Panc1 (cell line): ENCODE measurements around the gene POLD1. TPM values are rescaled to one million over a fixed set of nuclear protein-coding genes. Genes with fewer than 3 reads are reported as not detected.

Source experiments
- ATAC-seq: fragments of 200-7000 bp; cut with Tn5 transposase; 2 replicates; pipeline ENCODE4 v1.9.1; 2020; ENCODE audit warnings: mild to moderate bottlenecking, moderate library complexity
- BruUV-seq: library from RNA; stranded (reverse); fragments of 400-500 nt; replicated peaks from 2 replicates; lab custom pipeline; 2021; lab: Mats Ljungman, UMichigan
- CTCF ChIA-PET: fragments of 300-600 bp; sonication (Branson Sonifier 250); formaldehyde crosslinking; loops from one replicate; lab custom pipeline; 2022; ENCODE audit warnings: antibody characterized with exemption; lab: Charles Lee
- POLR2A ChIA-PET: fragments of 300-600 bp; sonication (Branson Sonifier 250); formaldehyde crosslinking; loops from one replicate; lab custom pipeline; 2022; ENCODE audit warnings: antibody characterized with exemption; lab: Charles Lee
- DNase-seq: peaks from one replicate; pipeline ENCODE4 v3.0.0-alpha.2; 2010; ENCODE audit warnings: low read depth, low spot score
- H3K27ac ChIP-seq: 2 replicates; pipeline ENCODE4 v1.5.1; 2011; ENCODE audit warnings: mild to moderate bottlenecking, low read length, inconsistent platforms
- H3K27me3 ChIP-seq: fragments of 200-500 bp; sonication (Bioruptor generic); 2 replicates; pipeline ENCODE4 v1.6.0; 2014; ENCODE audit warnings: low read length, inconsistent platforms; ENCODE audit not compliant: control insufficient read depth, insufficient read depth
- H3K36me3 ChIP-seq: fragments of 200-500 bp; sonication (Bioruptor generic); 2 replicates; pipeline ENCODE4 v1.5.1; 2014; ENCODE audit warnings: inconsistent platforms, mild to moderate bottlenecking, low read length, moderate library complexity; ENCODE audit not compliant: control insufficient read depth, insufficient read depth
- H3K4me1 ChIP-seq: 2 replicates; pipeline ENCODE4 v1.5.1; 2011; ENCODE audit warnings: inconsistent platforms, mild to moderate bottlenecking, low read length, moderate library complexity; ENCODE audit not compliant: control insufficient read depth, insufficient read depth
- H3K4me3 ChIP-seq, 2 experiments: 2 replicates each; pipeline ENCODE4 v1.5.1; 2011 to 2012; ENCODE audit warnings: low read depth in 2 of 2, low read length in 2 of 2, mild to moderate bottlenecking in 2 of 2, inconsistent platforms in 1 of 2, moderate library complexity in 1 of 2
- H3K9me3 ChIP-seq: fragments of 200-500 bp; sonication (Bioruptor generic); 2 replicates; pipeline ENCODE4 v1.5.1; 2014; ENCODE audit warnings: low read depth, mild to moderate bottlenecking, inconsistent platforms, low read length, moderate library complexity; ENCODE audit not compliant: control insufficient read depth, insufficient read depth
- POLR2AphosphoS5 ChIP-seq: IDR thresholded peaks from 2 replicates; pipeline ENCODE4 v1.6.1; 2012; ENCODE audit warnings: mild to moderate bottlenecking, low read depth, low read length, moderate library complexity
- SIN3A ChIP-seq: IDR thresholded peaks from 2 replicates; pipeline ENCODE4 v1.6.1; 2012; ENCODE audit warnings: low read depth, mild to moderate bottlenecking, low read length, moderate library complexity, borderline replicate concordance; ENCODE audit not compliant: insufficient read depth
- TCF7L2 ChIP-seq: IDR thresholded peaks from 2 replicates; pipeline ENCODE4 v1.6.1; 2011; ENCODE audit warnings: mild to moderate bottlenecking, low read depth, low read length, inconsistent platforms
- in situ Hi-C: cut with HindIII; loops from 2 replicates; pipeline ENCODE4 v1.10.0; 2016; ENCODE audit warnings: low sequenced_read_pairs, low pct_unique_long_range_greater_than_20kb
- intact Hi-C: fragments of 100-400 bp; cut with micrococcal nuclease; formaldehyde crosslinking; loops from one replicate; pipeline ENCODE4 v1.10.0; 2022; ENCODE audit not compliant: unreplicated experiment
- total RNA-seq: library from RNA; stranded (reverse); gene quantifications from one replicate; pipeline ENCODE4 v1.2.1, GENCODE V29; 2021; ENCODE audit not compliant: unreplicated experiment
- TF ChIP-seq, protein P1 (sequence below): fragments of 450-650 bp; IDR thresholded peaks from 2 replicates; pipeline ENCODE4 v1.5.1; 2017; ENCODE audit warnings: mild to moderate bottlenecking
- TF ChIP-seq, protein P2 (sequence below), 2 experiments: IDR thresholded peaks; 2 replicates each; pipeline ENCODE4 v1.6.1; 2011 to 2012; ENCODE audit warnings: low read depth in 2 of 2, control low read depth in 1 of 2, low read length in 1 of 2, mild to moderate bottlenecking in 1 of 2, moderate library complexity in 1 of 2; ENCODE audit not compliant: insufficient read depth in 1 of 2

The POLD1 gene
- total RNA-seq, 1 experiment from 2014 or later, result 71.7 TPM

DNA sequence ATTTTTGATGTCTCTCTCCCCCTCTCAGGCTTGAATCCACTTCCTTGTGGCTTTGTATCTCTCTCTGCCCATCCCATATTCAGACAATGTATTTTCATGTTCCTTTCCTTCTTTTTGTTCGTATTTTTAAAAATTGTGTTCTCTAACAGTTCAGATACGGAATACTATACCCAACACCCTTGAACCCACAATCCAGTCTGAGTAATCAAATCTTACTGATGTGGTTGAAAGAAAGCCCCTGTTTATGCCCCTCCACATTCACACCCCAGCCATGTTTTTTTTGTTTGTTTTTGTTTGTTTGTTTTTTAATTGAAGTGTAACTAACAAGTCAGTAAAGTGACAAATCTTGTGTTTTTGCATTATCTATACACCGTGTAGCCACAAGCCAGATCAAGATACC lies 36.0 kb downstream of the POLD1 start:
- Histone ChIP-seq H3K36me3 (no peaks in the 10 kb centered on the region), H3K27me3 (no peaks in the 10 kb centered on the region), H3K4me3 (no peak overlapping the region), H3K27ac (no peak overlapping the region), H3K9me3 (no peaks in the 10 kb centered on the region), H3K4me1 (no peaks in the 10 kb centered on the region)
- no peak for ATAC-seq
- TF ChIP-seq SIN3A (no peak), TCF7L2 (no peak), POLR2AphosphoS5 (no peak)
- TF ChIP-seq, protein P1, sequence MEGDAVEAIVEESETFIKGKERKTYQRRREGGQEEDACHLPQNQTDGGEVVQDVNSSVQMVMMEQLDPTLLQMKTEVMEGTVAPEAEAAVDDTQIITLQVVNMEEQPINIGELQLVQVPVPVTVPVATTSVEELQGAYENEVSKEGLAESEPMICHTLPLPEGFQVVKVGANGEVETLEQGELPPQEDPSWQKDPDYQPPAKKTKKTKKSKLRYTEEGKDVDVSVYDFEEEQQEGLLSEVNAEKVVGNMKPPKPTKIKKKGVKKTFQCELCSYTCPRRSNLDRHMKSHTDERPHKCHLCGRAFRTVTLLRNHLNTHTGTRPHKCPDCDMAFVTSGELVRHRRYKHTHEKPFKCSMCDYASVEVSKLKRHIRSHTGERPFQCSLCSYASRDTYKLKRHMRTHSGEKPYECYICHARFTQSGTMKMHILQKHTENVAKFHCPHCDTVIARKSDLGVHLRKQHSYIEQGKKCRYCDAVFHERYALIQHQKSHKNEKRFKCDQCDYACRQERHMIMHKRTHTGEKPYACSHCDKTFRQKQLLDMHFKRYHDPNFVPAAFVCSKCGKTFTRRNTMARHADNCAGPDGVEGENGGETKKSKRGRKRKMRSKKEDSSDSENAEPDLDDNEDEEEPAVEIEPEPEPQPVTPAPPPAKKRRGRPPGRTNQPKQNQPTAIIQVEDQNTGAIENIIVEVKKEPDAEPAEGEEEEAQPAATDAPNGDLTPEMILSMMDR, result no peak
- TF ChIP-seq, protein P2, sequence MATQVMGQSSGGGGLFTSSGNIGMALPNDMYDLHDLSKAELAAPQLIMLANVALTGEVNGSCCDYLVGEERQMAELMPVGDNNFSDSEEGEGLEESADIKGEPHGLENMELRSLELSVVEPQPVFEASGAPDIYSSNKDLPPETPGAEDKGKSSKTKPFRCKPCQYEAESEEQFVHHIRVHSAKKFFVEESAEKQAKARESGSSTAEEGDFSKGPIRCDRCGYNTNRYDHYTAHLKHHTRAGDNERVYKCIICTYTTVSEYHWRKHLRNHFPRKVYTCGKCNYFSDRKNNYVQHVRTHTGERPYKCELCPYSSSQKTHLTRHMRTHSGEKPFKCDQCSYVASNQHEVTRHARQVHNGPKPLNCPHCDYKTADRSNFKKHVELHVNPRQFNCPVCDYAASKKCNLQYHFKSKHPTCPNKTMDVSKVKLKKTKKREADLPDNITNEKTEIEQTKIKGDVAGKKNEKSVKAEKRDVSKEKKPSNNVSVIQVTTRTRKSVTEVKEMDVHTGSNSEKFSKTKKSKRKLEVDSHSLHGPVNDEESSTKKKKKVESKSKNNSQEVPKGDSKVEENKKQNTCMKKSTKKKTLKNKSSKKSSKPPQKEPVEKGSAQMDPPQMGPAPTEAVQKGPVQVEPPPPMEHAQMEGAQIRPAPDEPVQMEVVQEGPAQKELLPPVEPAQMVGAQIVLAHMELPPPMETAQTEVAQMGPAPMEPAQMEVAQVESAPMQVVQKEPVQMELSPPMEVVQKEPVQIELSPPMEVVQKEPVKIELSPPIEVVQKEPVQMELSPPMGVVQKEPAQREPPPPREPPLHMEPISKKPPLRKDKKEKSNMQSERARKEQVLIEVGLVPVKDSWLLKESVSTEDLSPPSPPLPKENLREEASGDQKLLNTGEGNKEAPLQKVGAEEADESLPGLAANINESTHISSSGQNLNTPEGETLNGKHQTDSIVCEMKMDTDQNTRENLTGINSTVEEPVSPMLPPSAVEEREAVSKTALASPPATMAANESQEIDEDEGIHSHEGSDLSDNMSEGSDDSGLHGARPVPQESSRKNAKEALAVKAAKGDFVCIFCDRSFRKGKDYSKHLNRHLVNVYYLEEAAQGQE (IDR thresholded peaks at IDR 0.05; ENCODE audit: insufficient read depth in 1 of 2, low read depth in 2 of 2, low read length in 1 of 2), result no peak
- no TSS peak for BruUV-seq
- no peak for DNase-seq
- in situ Hi-C loops (no loop called here), intact Hi-C loops (no loop called here)
- ChIA-PET CTCF (no interaction called here), POLR2A (no interaction called here)

DNA sequence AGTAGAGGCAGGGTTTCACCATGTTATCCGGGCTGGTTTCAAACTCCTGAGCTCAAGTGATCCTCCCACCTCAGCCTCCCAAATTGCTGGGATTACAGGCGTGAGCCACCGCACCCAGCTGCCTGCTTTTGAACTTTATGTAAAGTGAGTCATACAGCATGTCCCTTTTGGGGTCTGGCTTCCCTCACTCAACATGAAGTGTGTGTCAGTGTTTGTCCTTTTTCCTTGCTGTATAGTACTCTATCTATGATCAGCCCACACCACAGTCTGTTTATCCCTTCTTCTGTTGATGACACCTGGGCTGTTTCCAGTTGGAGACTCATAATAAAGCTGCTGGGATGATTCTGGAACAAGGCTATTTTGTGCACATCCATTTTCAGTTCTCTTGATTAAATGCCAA lies 36.7 kb downstream of the POLD1 start:
- intact Hi-C loops (no loop called here), in situ Hi-C loops (no loop called here)
- ChIA-PET CTCF (no interaction called here), POLR2A (no interaction called here)
- no peak for TF ChIP-seq TCF7L2
- TF ChIP-seq, protein P2 (IDR thresholded peaks at IDR 0.05; ENCODE audit: insufficient read depth in 1 of 2, low read depth in 2 of 2, low read length in 1 of 2), result no peak
- TF ChIP-seq SIN3A, result no peak
- no peak for TF ChIP-seq POLR2AphosphoS5
- TF ChIP-seq, protein P1, result no peak
- Histone ChIP-seq H3K36me3 (no peaks in the 10 kb centered on the region), H3K27ac (no peak overlapping the region), H3K27me3 (no peaks in the 10 kb centered on the region), H3K4me3 (no peak overlapping the region), H3K4me1 (no peaks in the 10 kb centered on the region), H3K9me3 (no peaks in the 10 kb centered on the region)
- ATAC-seq (no peak), DNase-seq (no peak)
- BruUV-seq, result no TSS peak
